Peyer's patch (tissue), 4 donors: ENCODE measurements around the gene UNC5B. TPM values are rescaled to one million over a fixed set of nuclear protein-coding genes. Genes with fewer than 3 reads are reported as not detected.

ENCODE experiments used
- DNase-seq, 3 donors: peaks; one replicate each; pipeline ENCODE4 v3.0.0-alpha.2; 2017 to 2019
- H3K27ac ChIP-seq, 4 donors: fragments of 200-600 bp; sonication (generic); one replicate each; pipeline ENCODE4 v1.5.1; 2016 to 2019
- H3K27me3 ChIP-seq, 2 donors: fragments of 200-600 bp; sonication (generic); one replicate each; pipeline ENCODE4 v1.5.1; 2019
- H3K36me3 ChIP-seq, 3 donors: fragments of 200-600 bp; sonication (generic); one replicate each; pipeline ENCODE4 v1.5.1; 2016 to 2019
- H3K4me1 ChIP-seq, 4 donors: fragments of 200-600 bp; sonication (generic); one replicate each; pipeline ENCODE4 v1.5.1; 2016 to 2019
- H3K4me3 ChIP-seq, 4 donors: fragments of 200-600 bp; sonication (generic); 1 replicate in 3 of 4; 2 replicates in 1 of 4; pipeline ENCODE4 v1.5.1; 2016 to 2019; ENCODE audit warnings: mild to moderate bottlenecking in 1 of 4
- H3K9me3 ChIP-seq, 4 donors: fragments of 200-600 bp; sonication (generic); one replicate each; pipeline ENCODE4 v1.5.1; 2016 to 2019; ENCODE audit warnings: mild to moderate bottlenecking in 1 of 4
- CTCF ChIP-seq, 6 experiments: fragments of 450-650 bp in 4 of 6; fragments of 200-600 bp in 2 of 6; sonication (generic) in 1 of 6; IDR thresholded peaks; one replicate each; pipeline ENCODE4 v1.5.1; 2017 to 2019; ENCODE audit warnings: antibody characterized with exemption in 6 of 6, mild to moderate bottlenecking in 3 of 6, moderate library complexity in 1 of 6
- POLR2A ChIP-seq, 2 donors: fragments of 450-650 bp; IDR thresholded peaks; one replicate each; pipeline ENCODE4 v1.5.1; 2017; ENCODE audit warnings: antibody characterized with exemption in 2 of 2, mild to moderate bottlenecking in 2 of 2, moderate library complexity in 2 of 2
- total RNA-seq, 4 donors: library from RNA; depleted of rRNA; stranded (reverse); fragments of >200 nt; gene quantifications; one replicate each; pipeline ENCODE4 v1.1.0, GENCODE V29; 2016

UNC5B gene
- total RNA-seq, 4 donors from 2014 or later: 5.0 to 52.5 (median 39.1) TPM

GRCh38 chr10:71314028-71314693 lies 101.8 kb downstream of the UNC5B start:
- peak; percentile 22 to 86 (median 70) for TF ChIP-seq CTCF (IDR thresholded peaks at IDR 0.05)
- no peak for TF ChIP-seq POLR2A (IDR thresholded peaks at IDR 0.05)
- Histone ChIP-seq H3K27me3 (no peaks in the 10 kb centered on the region), H3K4me1 (peaks cover 0 to 13% (median 5%) of the 10 kb centered on the region in 4 donors), H3K36me3 (no peaks in the 10 kb centered on the region), H3K9me3 (no peaks in the 10 kb centered on the region), H3K27ac (peak overlapping the region in 2 of 4 donors; percentile 32 to 34), H3K4me3 (no peak overlapping the region)
- peak; percentile 34 to 73 (median 66) for DNase-seq

- H3K27ac ChIP-seq: no peak overlapping the region
- H3K4me3 ChIP-seq: no peak overlapping the region
Measured at GRCh38 chr10:71314694-71315225, 102.4 kb downstream of the UNC5B start.

GRCh38 chr10:71316056-71316785 lies 103.9 kb downstream of the UNC5B start:
- Histone ChIP-seq H3K36me3 (no peaks in the 10 kb centered on the region), H3K4me3 (no peak overlapping the region), H3K9me3 (no peaks in the 10 kb centered on the region), H3K27ac (no peak overlapping the region), H3K27me3 (no peaks in the 10 kb centered on the region), H3K4me1 (peaks cover 0 to 18% (median 8%) of the 10 kb centered on the region in 4 donors)
- TF ChIP-seq POLR2A (IDR thresholded peaks at IDR 0.05) (no peak), CTCF (IDR thresholded peaks at IDR 0.05) (no peak)
- no peak for DNase-seq

More at GRCh38 chr10:71314694-71315225, 102.4 kb downstream of the UNC5B start:
- no peak for TF ChIP-seq POLR2A (IDR thresholded peaks at IDR 0.05)
- TF ChIP-seq CTCF (IDR thresholded peaks at IDR 0.05): no peak
- no peaks in the 10 kb centered on the region for H3K9me3 ChIP-seq
- H3K4me1 ChIP-seq: peaks cover 0 to 16% (median 6%) of the 10 kb centered on the region in 4 donors
- H3K27me3 ChIP-seq: no peaks in the 10 kb centered on the region
- H3K36me3 ChIP-seq: no peaks in the 10 kb centered on the region
- DNase-seq: no peak

- TF ChIP-seq CTCF (IDR thresholded peaks at IDR 0.05) (no peak), POLR2A (IDR thresholded peaks at IDR 0.05) (no peak)
- DNase-seq: no peak
- Histone ChIP-seq H3K4me3 (no peak overlapping the region), H3K4me1 (peaks cover 0 to 18% (median 8%) of the 10 kb centered on the region in 4 donors), H3K9me3 (no peaks in the 10 kb centered on the region), H3K27ac (no peak overlapping the region), H3K27me3 (no peaks in the 10 kb centered on the region), H3K36me3 (no peaks in the 10 kb centered on the region)
Measured at GRCh38 chr10:71316786-71317160, 104.4 kb downstream of the UNC5B start.

- no peak for TF ChIP-seq CTCF (IDR thresholded peaks at IDR 0.05)
- no peak for TF ChIP-seq POLR2A (IDR thresholded peaks at IDR 0.05)
- H3K27ac ChIP-seq: no peak overlapping the region
- H3K9me3 ChIP-seq: no peaks in the 10 kb centered on the region
Measured at GRCh38 chr10:71317739-71318138, 105.4 kb downstream of the UNC5B start.

More at GRCh38 chr10:71317739-71318138, 105.4 kb downstream of the UNC5B start:
- Histone ChIP-seq H3K27me3 (no peaks in the 10 kb centered on the region), H3K4me3 (no peak overlapping the region), H3K4me1 (peaks cover 0 to 18% (median 8%) of the 10 kb centered on the region in 4 donors), H3K36me3 (no peaks in the 10 kb centered on the region)
- DNase-seq: no peak
